ENCODE data around the gene COQ8A. TPM values are rescaled to one million over a fixed set of nuclear protein-coding genes. Genes with fewer than 3 reads are reported as not detected.

The COQ8A gene
- total and polyA plus RNA-seq, 12 donors = 30.1 to 990 (median 405) TPM

- Histone ChIP-seq H3K27me3 (no peaks in the 10 kb centered on the region), H3K4me3 (no peak overlapping the region), H3K9me3 (replicated peaks in 1 of 3) (no peaks in the 10 kb centered on the region), H3K4me1 (replicated peaks in 1 of 2) (peaks cover 52 to 55% of the 10 kb centered on the region in 2 donors), H3K36me3 (replicated peaks in 1 of 2) (peaks cover 0 to 40% of the 10 kb centered on the region in 2 donors), H3K27ac (peak overlapping the region in 4 of 5 donors; percentile 9 to 95 (median 89))
- WGBS, 4 donors = 76 to 83% (median 79%) methylated on average over 21 to 29 of the region's 32 CpGs
- intact Hi-C loops (cut with DNase I) = no loop called here
- TF ChIP-seq CTCF (IDR thresholded peaks at IDR 0.05) (no peak), POLR2A (IDR thresholded peaks at IDR 0.05) (no peak)
- peak in 3 of 7 donors; percentile 10 to 48 (median 26) for DNase-seq
Measured at GRCh38 chr1:226975259-226976250, 35.5 kb downstream of the COQ8A start.

GRCh38 chr1:226976276-226976977 is 36.3 kb downstream of the COQ8A start:
- Histone ChIP-seq H3K36me3 (replicated peaks in 1 of 2) (peaks cover 0 to 45% of the 10 kb centered on the region in 2 donors), H3K27ac (peak overlapping the region in 1 of 5 donors; percentile 13), H3K4me3 (no peak overlapping the region), H3K27me3 (no peaks in the 10 kb centered on the region), H3K4me1 (replicated peaks in 1 of 2) (peaks cover 52 to 61% of the 10 kb centered on the region in 2 donors), H3K9me3 (replicated peaks in 1 of 3) (no peaks in the 10 kb centered on the region)
- intact Hi-C loops (cut with DNase I) = no loop called here
- TF ChIP-seq POLR2A (IDR thresholded peaks at IDR 0.05) = no peak
- TF ChIP-seq CTCF (IDR thresholded peaks at IDR 0.05) = no peak
- DNase-seq = peak in 2 of 7 donors; percentile 16 to 48
- 91 to 95% (median 93%) methylated on average over 9 to 34 of the region's 34 CpGs for WGBS, 4 donors

GRCh38 chr1:226976978-226977642 is 37.0 kb downstream of the COQ8A start:
- Histone ChIP-seq H3K4me3 (no peak overlapping the region), H3K27me3 (no peaks in the 10 kb centered on the region), H3K36me3 (replicated peaks in 1 of 2) (peaks cover 0 to 50% of the 10 kb centered on the region in 2 donors), H3K4me1 (replicated peaks in 1 of 2) (peaks cover 52 to 61% of the 10 kb centered on the region in 2 donors), H3K9me3 (replicated peaks in 1 of 3) (no peaks in the 10 kb centered on the region), H3K27ac (peak overlapping the region in 1 of 5 donors; percentile 13)
- WGBS, 4 donors = 87 to 93% (median 89%) methylated on average over 11 to 21 of the region's 21 CpGs
- TF ChIP-seq CTCF (IDR thresholded peaks at IDR 0.05) = no peak
- TF ChIP-seq POLR2A (IDR thresholded peaks at IDR 0.05) = no peak
- intact Hi-C loops (cut with DNase I) = no loop called here
- peak in 3 of 7 donors; percentile 20 to 52 (median 24) for DNase-seq

All from adrenal gland (tissue), 12 donors.